Measurements from ENCODE around the gene POU2F3.

DNA sequence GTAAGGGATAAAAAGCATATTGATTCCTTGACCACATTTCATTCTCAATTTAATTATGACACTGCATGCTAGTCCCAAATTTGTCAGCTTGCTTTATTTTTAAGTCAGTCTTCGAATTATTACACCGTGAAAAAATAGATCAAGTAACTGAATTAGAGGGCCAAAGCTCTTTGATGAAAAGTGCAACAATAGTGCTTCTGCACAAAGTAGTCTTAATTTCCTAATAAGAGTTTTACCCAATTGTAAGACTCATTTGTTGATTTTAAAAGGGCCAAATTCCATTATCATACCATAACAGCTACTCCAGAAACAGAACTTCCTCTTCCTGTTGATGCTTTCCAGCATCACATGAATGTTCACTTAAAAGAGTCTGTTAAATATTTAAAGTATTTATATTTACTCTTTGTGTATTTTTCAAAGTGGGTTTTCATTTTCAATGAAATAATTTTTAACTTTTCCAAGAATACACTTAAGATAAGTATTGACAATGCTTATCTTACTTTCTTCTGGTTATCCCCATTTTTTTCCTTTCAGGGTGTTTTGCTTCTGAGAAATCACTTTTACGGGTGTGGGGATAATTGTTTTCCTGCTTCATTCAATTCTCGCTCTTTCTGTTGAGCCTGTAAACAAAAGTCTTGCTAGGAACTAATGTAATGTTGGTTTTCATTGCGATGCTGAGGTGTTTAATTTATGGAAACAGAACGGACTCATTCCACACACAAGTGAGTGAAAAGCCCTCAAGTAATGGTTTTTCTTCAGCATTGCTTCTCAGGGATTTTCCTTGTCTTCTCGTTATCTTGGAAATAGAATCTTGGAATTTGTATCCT is 98.4 kb downstream of the POU2F3 start:
- TF ChIP-seq EZH2 (IDR thresholded peaks at IDR 0.05; ENCODE audit: borderline replicate concordance) (no peak), CTCF (IDR thresholded peaks at IDR 0.05; ENCODE audit: poor library complexity) (no peak)
